Colon (tissue), 2 donors: ENCODE measurements around the gene DMD.

Source experiments
- FAIRE-seq: peaks from 2 replicates; lab custom pipeline; 2012; peaks lifted over from hg19 to GRCh38; lab: Jason Lieb, UNC
- donor health status: control.
- donor health status: control.

The DMD gene

DNA sequence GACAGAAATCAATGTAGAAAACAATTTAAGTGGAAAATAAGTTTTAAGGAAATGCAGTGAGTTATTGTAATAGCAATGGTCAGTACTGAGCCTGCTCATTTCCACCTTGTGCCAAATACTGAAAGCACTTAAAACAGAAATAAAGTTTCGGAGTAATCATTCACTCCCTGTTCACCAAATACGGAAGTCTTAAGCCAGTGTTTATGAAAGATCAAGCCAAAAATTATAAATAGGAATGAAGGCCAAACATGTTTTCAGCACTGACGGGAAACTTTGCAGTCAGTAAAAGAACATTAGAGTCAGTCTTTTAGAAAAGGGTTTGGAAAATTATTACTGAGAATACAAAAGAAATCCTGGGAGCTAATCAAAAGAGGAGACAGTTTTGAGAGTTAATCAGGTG lies 178.6 kb downstream of the DMD start:
- FAIRE-seq = peak; percentile 72

- FAIRE-seq = no peak
Measured at GRCh38 chrX:33014949-33015348, 196.4 kb downstream of the DMD start.

DNA sequence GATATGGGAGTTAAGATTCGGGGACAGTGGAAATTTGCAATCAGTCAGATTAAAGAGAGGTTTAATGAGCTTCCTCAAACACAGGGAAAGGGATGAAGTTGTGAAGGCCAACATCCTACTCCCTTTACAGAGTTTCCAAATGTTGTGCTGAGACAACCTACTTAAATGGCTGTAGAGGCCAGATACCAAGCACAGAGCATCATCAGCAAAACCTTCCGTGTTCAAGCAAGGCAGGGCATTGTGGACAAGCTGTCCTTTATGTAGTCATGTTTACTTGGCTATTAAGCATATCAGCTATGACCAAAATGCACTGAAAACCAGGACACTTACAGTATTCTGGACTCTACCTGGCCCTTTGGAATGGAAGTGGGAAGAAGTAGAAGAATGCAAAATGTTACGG lies 197.3 kb downstream of the DMD start:
- FAIRE-seq = no peak

GRCh38 chrX:33001107-33001506 lies 210.2 kb downstream of the DMD start:
- no peak for FAIRE-seq

- FAIRE-seq = no peak
Measured at GRCh38 chrX:32998776-32999175, 212.6 kb downstream of the DMD start.

DNA sequence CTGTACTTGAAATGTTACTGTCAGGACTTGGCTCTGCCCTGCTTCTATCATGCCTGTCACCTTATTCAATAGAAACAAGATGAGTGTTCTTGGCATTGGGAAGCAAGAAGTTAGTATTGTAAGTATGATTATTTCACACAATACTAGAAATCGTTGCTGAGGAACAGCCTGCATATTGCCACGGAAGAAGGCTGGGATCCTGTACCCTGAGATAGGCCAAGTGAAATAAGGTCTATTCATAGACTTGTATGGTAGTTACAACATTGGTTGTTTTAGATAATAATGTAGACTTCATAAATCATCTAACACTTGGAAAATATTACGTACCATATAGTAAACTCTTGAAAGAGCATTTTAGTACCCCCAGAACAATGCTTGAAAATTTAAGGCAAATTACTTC lies 215.9 kb downstream of the DMD start:
- FAIRE-seq = peak; percentile 31

DNA sequence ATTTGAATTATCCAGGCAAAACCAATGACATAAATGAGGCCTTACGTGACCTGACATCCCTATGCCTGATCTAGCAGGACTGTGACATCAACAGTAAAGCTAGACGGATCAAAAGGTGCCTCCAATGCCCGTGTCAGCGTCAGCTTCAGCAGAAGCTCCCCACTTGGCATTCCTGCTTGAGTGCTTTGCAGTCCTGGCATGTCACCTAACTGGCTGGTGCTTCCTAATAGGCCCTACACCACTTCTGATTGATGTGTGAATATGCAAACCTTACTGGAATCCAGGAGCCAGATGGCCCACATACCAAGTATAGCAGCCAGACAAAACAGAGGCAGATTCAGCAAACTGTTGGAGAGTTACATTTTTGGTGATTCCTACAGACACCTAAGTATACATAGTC lies 224.2 kb downstream of the DMD start:
- no peak for FAIRE-seq

GRCh38 chrX:32985544-32985943 lies 225.8 kb downstream of the DMD start:
- FAIRE-seq = no peak

- no peak for FAIRE-seq
Measured at GRCh38 chrX:32966821-32967355, 244.5 kb downstream of the DMD start.

- FAIRE-seq = no peak
Measured at GRCh38 chrX:32954125-32954524, 257.2 kb downstream of the DMD start.

GRCh38 chrX:32948130-32948529 lies 263.2 kb downstream of the DMD start:
- FAIRE-seq = no peak

DNA sequence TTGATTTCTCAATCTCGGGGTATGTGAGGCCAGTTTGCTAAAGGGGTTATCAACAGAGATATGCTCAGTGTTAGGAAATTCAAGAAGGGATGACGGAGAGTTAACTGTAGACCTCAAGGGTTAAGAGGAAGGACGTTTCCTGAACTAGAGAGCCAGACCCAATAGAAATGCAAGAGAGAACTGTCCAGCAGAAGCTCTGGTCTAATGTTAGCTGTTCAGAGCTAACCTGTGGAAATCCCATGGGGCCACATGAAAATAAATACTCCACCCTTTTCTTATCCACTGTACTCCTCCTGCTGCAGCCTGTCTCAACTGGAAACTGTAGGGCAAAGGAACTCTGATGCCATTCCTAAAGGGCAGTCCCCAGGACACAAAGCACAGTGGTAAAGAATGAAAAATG lies 274.3 kb downstream of the DMD start:
- no peak for FAIRE-seq

DNA sequence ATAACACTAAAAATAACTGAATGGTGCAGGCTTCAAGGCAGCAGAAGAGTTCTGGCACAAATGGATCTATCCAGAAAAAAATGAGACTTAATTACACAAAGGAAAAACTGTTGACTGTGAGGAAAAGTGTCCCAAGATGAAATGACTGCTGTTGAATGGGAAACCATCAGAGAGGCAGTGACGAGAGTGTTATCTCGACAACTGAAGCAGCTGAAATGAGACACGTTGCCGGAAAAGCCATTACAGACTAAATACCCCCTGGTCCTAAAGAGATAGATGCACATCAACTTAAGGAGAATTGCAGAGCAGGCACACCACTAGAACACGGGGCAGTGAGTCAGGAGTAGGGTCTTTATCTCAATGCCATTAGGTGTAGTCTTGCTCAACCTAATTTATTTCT lies 277.8 kb downstream of the DMD start:
- no peak for FAIRE-seq

DNA sequence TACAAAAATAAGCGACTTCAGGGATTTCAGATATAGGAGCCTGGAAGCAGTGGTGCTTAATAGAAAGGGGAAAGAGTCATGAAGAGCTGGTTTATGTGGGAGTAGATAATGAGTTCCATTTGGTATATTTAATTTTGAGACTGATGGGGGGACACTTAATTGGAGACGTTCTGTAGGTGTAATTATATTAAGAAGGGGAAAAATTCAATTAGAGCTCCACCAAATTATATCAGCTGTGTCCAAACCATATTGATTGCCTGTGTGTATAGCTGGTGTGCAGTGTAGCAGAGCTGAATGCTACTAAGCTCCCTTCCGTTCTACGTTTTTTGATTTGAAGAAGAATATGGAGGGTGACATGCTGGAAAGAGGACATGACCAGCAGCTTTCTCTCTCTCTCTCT lies 282.3 kb downstream of the DMD start:
- FAIRE-seq = no peak

DNA sequence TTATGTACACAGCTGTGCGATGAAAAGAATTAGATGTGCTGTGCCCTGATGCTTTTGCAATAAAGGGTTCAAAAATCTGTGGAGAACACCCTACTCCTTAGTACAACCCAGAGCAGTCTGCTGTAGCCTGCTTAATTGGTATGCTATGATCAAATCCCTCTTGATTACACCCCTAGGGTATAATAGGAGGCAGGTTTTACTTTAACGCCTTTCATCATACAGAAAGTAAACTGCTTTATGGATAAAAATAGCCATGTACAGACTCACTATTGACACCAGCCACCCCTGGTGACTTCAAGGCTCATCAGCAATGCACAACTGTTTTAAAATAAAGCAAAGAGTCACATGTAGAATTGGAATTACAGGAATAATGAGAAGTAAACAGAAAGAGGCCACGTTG lies 315.3 kb downstream of the DMD start:
- no peak for FAIRE-seq

DNA sequence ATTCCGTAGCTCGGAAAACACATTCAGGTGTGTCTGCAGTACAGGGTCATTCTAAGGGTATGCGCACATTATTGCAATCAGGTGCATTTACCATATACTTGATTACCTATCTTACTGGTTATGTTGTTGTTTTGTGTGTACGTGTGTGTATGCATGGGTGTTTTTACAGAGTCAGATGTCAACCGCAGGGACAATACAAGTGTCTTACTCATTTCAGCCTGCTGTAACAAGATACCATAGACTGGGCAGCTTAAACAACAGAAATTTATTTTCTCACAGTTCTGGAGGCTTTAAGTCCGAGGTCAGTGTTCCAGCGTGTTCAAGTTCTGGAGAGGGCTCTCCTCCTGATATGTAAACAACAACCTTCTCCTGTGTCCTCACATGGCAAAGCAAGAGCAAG lies 316.7 kb downstream of the DMD start:
- no peak for FAIRE-seq

- no peak for FAIRE-seq
Measured at GRCh38 chrX:32893751-32894150, 317.6 kb downstream of the DMD start.

DNA sequence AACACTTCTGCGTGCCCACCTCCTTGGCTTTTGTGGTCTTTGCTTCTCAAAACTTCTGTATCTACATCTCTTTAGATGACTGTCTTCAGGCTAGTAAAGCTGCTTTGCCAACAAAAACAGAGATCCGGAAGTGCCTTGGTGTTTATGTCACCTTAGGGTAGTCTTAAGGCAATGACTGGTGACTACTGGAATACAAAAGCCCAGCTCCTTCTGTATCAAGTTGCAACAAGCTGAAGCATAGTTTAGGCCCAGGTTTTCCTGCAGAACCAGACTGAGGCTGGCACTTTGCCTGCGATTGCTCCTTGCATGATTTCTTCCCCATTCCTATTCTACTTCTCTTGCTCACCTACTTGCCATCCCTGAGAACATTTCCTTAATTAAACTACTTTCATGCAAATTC lies 333.8 kb downstream of the DMD start:
- FAIRE-seq = no peak

GRCh38 chrX:32874839-32875238 lies 336.5 kb downstream of the DMD start:
- FAIRE-seq = no peak

GRCh38 chrX:32873786-32874185 lies 337.6 kb downstream of the DMD start:
- no peak for FAIRE-seq

DNA sequence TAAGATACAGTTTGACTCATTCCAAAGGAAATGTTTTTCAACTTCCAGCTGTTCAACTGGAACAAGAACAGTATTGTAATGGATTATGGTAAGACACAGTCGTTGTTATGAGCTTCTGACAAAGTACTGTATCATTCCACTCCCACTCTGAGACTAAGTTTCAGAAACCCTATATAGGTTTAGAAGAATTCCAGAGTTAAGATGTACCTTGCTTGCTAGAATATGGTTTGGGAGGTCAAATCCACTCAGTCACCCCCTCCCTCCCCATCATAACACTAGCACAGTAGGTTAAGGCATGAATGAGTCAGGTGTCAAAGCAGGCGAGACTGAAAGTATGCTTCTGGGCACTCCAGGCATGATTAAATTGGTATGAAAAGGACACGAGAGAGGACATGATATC lies 339.7 kb downstream of the DMD start:
- no peak for FAIRE-seq

- FAIRE-seq = no peak
Measured at GRCh38 chrX:32868524-32868895, 342.8 kb downstream of the DMD start.

GRCh38 chrX:32867781-32868523 lies 343.4 kb downstream of the DMD start:
- FAIRE-seq = no peak

- no peak for FAIRE-seq
Measured at GRCh38 chrX:32852203-32852602, 359.1 kb downstream of the DMD start.
